Neuronal stem cell (in vitro differentiated cells): ENCODE results near the gene TSEN15.

Experiments
- DNase-seq: peaks from one replicate; pipeline ENCODE4 v3.0.0-alpha.2; 2013; ENCODE audit warnings: low spot score
- H2AFZ ChIP-seq: one replicate; pipeline ENCODE4 v1.6.1; 2013; ENCODE audit warnings: mild to moderate bottlenecking, low read length, inconsistent platforms
- H2AK5ac ChIP-seq: 2 replicates; pipeline ENCODE4 v1.6.1; 2013; ENCODE audit warnings: low read depth, mild to moderate bottlenecking, inconsistent platforms, low read length, moderate library complexity, mixed read lengths
- H2BK120ac ChIP-seq: 2 replicates; pipeline ENCODE4 v1.6.1; 2013; ENCODE audit warnings: low read depth, mild to moderate bottlenecking, inconsistent platforms, low read length, moderate library complexity, mixed read lengths
- H2BK12ac ChIP-seq: one replicate; pipeline ENCODE4 v1.6.1; 2013; ENCODE audit warnings: low read length, inconsistent platforms
- H2BK15ac ChIP-seq: 2 replicates; pipeline ENCODE4 v1.6.1; 2013; ENCODE audit warnings: mild to moderate bottlenecking, low read length, inconsistent platforms, mixed read lengths
- H2BK5ac ChIP-seq: one replicate; pipeline ENCODE4 v1.6.1; 2013; ENCODE audit warnings: inconsistent platforms, mild to moderate bottlenecking, low read length, moderate library complexity
- H3K14ac ChIP-seq: one replicate; pipeline ENCODE4 v1.6.1; 2013; ENCODE audit warnings: low read length, inconsistent platforms
- H3K18ac ChIP-seq: 2 replicates; pipeline ENCODE4 v1.6.1; 2013; ENCODE audit warnings: low read length, inconsistent platforms
- H3K23ac ChIP-seq: 2 replicates; pipeline ENCODE4 v1.6.1; 2013; ENCODE audit warnings: low read depth, mild to moderate bottlenecking, mixed read lengths, low read length, inconsistent platforms; ENCODE audit not compliant: poor library complexity
- H3K27ac ChIP-seq: replicated peaks from 3 replicates; pipeline ENCODE4 v1.5.1; 2013; ENCODE audit warnings: low read length, inconsistent platforms
- H3K27me3 ChIP-seq, 3 experiments: 2 replicates each; pipeline ENCODE4 v1.6.1; 2013; ENCODE audit warnings: low read length in 3 of 3, mild to moderate bottlenecking in 2 of 3, inconsistent platforms in 1 of 3, low read depth in 1 of 3, mixed read lengths in 1 of 3, moderate library complexity in 1 of 3; ENCODE audit not compliant: control insufficient read depth in 3 of 3, insufficient read depth in 3 of 3
- H3K36me3 ChIP-seq, 2 donors: replicated peaks in 1 of 2; 2 replicates each; pipeline ENCODE4 v1.6.1; 2013; ENCODE audit warnings: low read length in 2 of 2; ENCODE audit not compliant: control insufficient read depth in 2 of 2, insufficient read depth in 2 of 2
- H3K4ac ChIP-seq: 2 replicates; pipeline ENCODE4 v1.6.1; 2013; ENCODE audit warnings: inconsistent platforms, mild to moderate bottlenecking, low read length, moderate library complexity
- H3K4me1 ChIP-seq, 2 donors: 1 replicate in 1 of 2; 2 replicates in 1 of 2; pipeline ENCODE4 v1.6.1; 2013; ENCODE audit warnings: low read length in 2 of 2, low read depth in 1 of 2; ENCODE audit not compliant: control insufficient read depth in 2 of 2, insufficient read depth in 1 of 2
- H3K4me2 ChIP-seq: one replicate; pipeline ENCODE4 v1.6.1; 2013; ENCODE audit warnings: mild to moderate bottlenecking, low read length, inconsistent platforms; ENCODE audit not compliant: insufficient read depth, poor library complexity, severe bottlenecking
- H3K4me3 ChIP-seq, 2 donors: 2 replicates each; pipeline ENCODE4 v1.5.1; 2013; ENCODE audit warnings: low read length in 2 of 2, mild to moderate bottlenecking in 2 of 2, inconsistent platforms in 1 of 2, moderate library complexity in 1 of 2
- H3K79me1 ChIP-seq: one replicate; pipeline ENCODE4 v1.6.1; 2013; ENCODE audit warnings: low read depth, mild to moderate bottlenecking, inconsistent platforms, low read length, moderate library complexity
- H3K9ac ChIP-seq: one replicate; pipeline ENCODE4 v1.6.1; 2013; ENCODE audit warnings: mild to moderate bottlenecking, low read depth, low read length, inconsistent platforms; ENCODE audit not compliant: poor library complexity
- H3K9me3 ChIP-seq, 2 donors: replicated peaks in 1 of 2; 2 replicates each; pipeline versions ENCODE3 to v1.6.1; 2013; ENCODE audit warnings: low read length in 2 of 2, mild to moderate bottlenecking in 2 of 2, inconsistent platforms in 1 of 2, low read depth in 1 of 2, mixed read lengths in 1 of 2, moderate library complexity in 1 of 2; ENCODE audit not compliant: control insufficient read depth in 2 of 2, insufficient read depth in 1 of 2
- H4K8ac ChIP-seq: one replicate; pipeline ENCODE4 v1.6.1; 2013; ENCODE audit warnings: low read depth, mild to moderate bottlenecking, inconsistent platforms, low read length, moderate library complexity
- H4K91ac ChIP-seq: one replicate; pipeline ENCODE4 v1.6.1; 2013; ENCODE audit warnings: low read length, low read depth, mild to moderate bottlenecking, inconsistent platforms; ENCODE audit not compliant: poor library complexity
- WGBS, 2 donors: extraction: QIAGEN DNeasy Blood & Tissue Kit; methylation state at CpG; one replicate each; pipeline ENCODE4 v1.1.7; 2013; ENCODE audit warnings: missing lambda C conversion rate in 2 of 2, mixed read lengths in 1 of 2; ENCODE audit not compliant: insufficient read length in 2 of 2, insufficient replicate concordance in 1 of 2; ENCODE audit errors: extremely low coverage in 2 of 2; 5-methylcytosine and 5-hydroxymethylcytosine counted together

TSEN15 gene

GRCh38 chr1:184020328-184020727, 31.2 kb upstream of the TSEN15 start:
- no peak overlapping the region for H3K4me2 ChIP-seq
- H2AFZ ChIP-seq, result no peak overlapping the region
- no peak overlapping the region for H2BK5ac ChIP-seq
- H4K91ac ChIP-seq, result no peak overlapping the region
- H3K23ac ChIP-seq, result no peak overlapping the region
- no peak overlapping the region for H3K9ac ChIP-seq
- H3K27ac ChIP-seq, result no peak overlapping the region
- H3K4me3 ChIP-seq, result no peak overlapping the region
- H3K18ac ChIP-seq, result no peak overlapping the region
- H3K9me3 ChIP-seq, result no peaks in the 10 kb centered on the region
- H3K36me3 ChIP-seq, result no peaks in the 10 kb centered on the region
- H4K8ac ChIP-seq, result no peak overlapping the region
- no peak overlapping the region for H3K4ac ChIP-seq
- no CpG with 5 or more reads among the region's 2 CpGs for whole genome bisulfite sequencing, 2 donors
- no peak overlapping the region for H2BK15ac ChIP-seq
- H3K14ac ChIP-seq, result no peak overlapping the region
- peaks cover 5 to 8% of the 10 kb centered on the region in 2 donors for H3K4me1 ChIP-seq
- no peak overlapping the region for H2BK12ac ChIP-seq
- no peak overlapping the region for H2BK120ac ChIP-seq
- no peak overlapping the region for H2AK5ac ChIP-seq
- H3K79me1 ChIP-seq, result peaks cover 1% of the 10 kb centered on the region
- no peaks in the 10 kb centered on the region for H3K27me3 ChIP-seq
- DNase-seq, result no peak

- no CpG with 5 or more reads among the region's 3 CpGs for WGBS, 2 donors
- no peaks in the 10 kb centered on the region for H3K9me3 ChIP-seq
Measured at GRCh38 chr1:184020855-184021254, 30.7 kb upstream of the TSEN15 start.

GRCh38 chr1:184021728-184022127, 29.8 kb upstream of the TSEN15 start:
- Histone ChIP-seq H3K36me3 (no peaks in the 10 kb centered on the region), H2BK15ac (no peak overlapping the region), H3K79me1 (peaks cover 1% of the 10 kb centered on the region), H2AK5ac (no peak overlapping the region), H2BK12ac (no peak overlapping the region), H3K9ac (no peak overlapping the region), H3K14ac (no peak overlapping the region), H4K8ac (no peak overlapping the region), H3K4me3 (no peak overlapping the region), H3K4me1 (peaks cover 6 to 13% of the 10 kb centered on the region in 2 donors), H3K9me3 (no peaks in the 10 kb centered on the region), H2BK120ac (no peak overlapping the region), H3K18ac (no peak overlapping the region), H2BK5ac (no peak overlapping the region), H2AFZ (no peak overlapping the region), H3K27ac (no peak overlapping the region), H3K27me3 (no peaks in the 10 kb centered on the region), H3K4me2 (no peak overlapping the region), H4K91ac (no peak overlapping the region), H3K4ac (no peak overlapping the region), H3K23ac (no peak overlapping the region)
- no peak for DNase-seq
- no CpG with 5 or more reads among the region's 1 CpG for WGBS, 2 donors

More at GRCh38 chr1:184020855-184021254, 30.7 kb upstream of the TSEN15 start:
- Histone ChIP-seq H2BK5ac (no peak overlapping the region), H3K4me3 (no peak overlapping the region), H3K27me3 (no peaks in the 10 kb centered on the region), H2BK15ac (no peak overlapping the region), H2BK12ac (no peak overlapping the region), H3K27ac (no peak overlapping the region), H3K4ac (no peak overlapping the region), H3K79me1 (peaks cover 1% of the 10 kb centered on the region), H3K9ac (no peak overlapping the region), H3K14ac (no peak overlapping the region), H2AK5ac (no peak overlapping the region), H3K4me1 (peaks cover 6 to 11% of the 10 kb centered on the region in 2 donors), H4K91ac (no peak overlapping the region), H3K36me3 (no peaks in the 10 kb centered on the region), H3K18ac (no peak overlapping the region), H3K4me2 (no peak overlapping the region), H2AFZ (no peak overlapping the region), H2BK120ac (no peak overlapping the region), H4K8ac (no peak overlapping the region), H3K23ac (no peak overlapping the region)
- no peak for DNase-seq

- Histone ChIP-seq H3K9ac (no peak overlapping the region), H2BK5ac (no peak overlapping the region), H2BK12ac (no peak overlapping the region), H3K27me3 (no peaks in the 10 kb centered on the region), H3K9me3 (no peaks in the 10 kb centered on the region), H2AK5ac (no peak overlapping the region), H2AFZ (no peak overlapping the region), H3K36me3 (no peaks in the 10 kb centered on the region), H3K4ac (no peak overlapping the region), H3K14ac (no peak overlapping the region), H3K23ac (no peak overlapping the region), H4K91ac (no peak overlapping the region), H3K4me2 (no peak overlapping the region), H3K79me1 (peaks cover 1% of the 10 kb centered on the region), H3K18ac (no peak overlapping the region), H3K4me1 (peaks cover 6 to 15% of the 10 kb centered on the region in 2 donors), H2BK120ac (no peak overlapping the region), H3K4me3 (no peak overlapping the region), H3K27ac (no peak overlapping the region), H2BK15ac (no peak overlapping the region), H4K8ac (no peak overlapping the region)
- WGBS, 2 donors, result no CpG with 5 or more reads among the region's 2 CpGs
- DNase-seq, result no peak
Measured at GRCh38 chr1:184022668-184023067, 28.9 kb upstream of the TSEN15 start.
